ENCODE measurements around the gene BAIAP3. TPM values are rescaled to one million over a fixed set of nuclear protein-coding genes. Genes with fewer than 3 reads are reported as not detected.

Gene BAIAP3
- total and polyA plus RNA-seq, 2 of the 8 experiments (the other 6 are each of a cell fraction or from before 2014, with no cell fraction given) = 2.9 to 6.8 TPM

- H4K5ac ChIP-seq (ENCODE audit: insufficient read length, low read depth, low read length) = no peak overlapping the region
- no peak overlapping the region for H2BK12ac ChIP-seq (ENCODE audit: low read depth, low read length)
- no peak overlapping the region for H3K23ac ChIP-seq (ENCODE audit: insufficient read length)
- POLR2A ChIA-PET (ENCODE audit: partially characterized antibody) = interaction anchor here (1.3 to 2.2 kb wide), 3 partner anchors 15 to 83 kb away, joined by 3 to 8 read pairs (median 3); no protein-coding TSS in a partner anchor
- H2AFZ ChIP-seq (ENCODE audit: low read length) = no peak overlapping the region
- 89% methylated on average over 17 of the region's 17 CpGs; no CpG with 5 or more reads in 1 of the 2 experiments for WGBS, 2 experiments (ENCODE audit: extremely low coverage in 1 of 2, insufficient coverage in 1 of 2, insufficient read length in 1 of 2, insufficient replicate concordance in 2 of 2, low coverage in 1 of 2, low lambda C conversion rate in 2 of 2, missing lambda C conversion rate in 1 of 2)
- no peak overlapping the region for H2BK20ac ChIP-seq (ENCODE audit: low read length)
- H4K91ac ChIP-seq (replicated peaks; ENCODE audit: insufficient read length, low read length) = no peak overlapping the region
- peaks cover 0 to 35% of the 10 kb centered on the region in 2 experiments; a peak in 2 of 4 replicates for H3K79me2 ChIP-seq (ENCODE audit: control insufficient read depth in 1 of 2, insufficient read depth in 2 of 2, low read length in 2 of 2)
- H2BK15ac ChIP-seq (ENCODE audit: low read length) = no peak overlapping the region
- no peak overlapping the region for H3K27ac ChIP-seq (ENCODE audit: low read depth, low read length)
- H3K27me3 ChIP-seq (replicated peaks in 1 of 4; ENCODE audit: control insufficient read depth in 3 of 4, extremely low read depth in 1 of 4, insufficient read depth in 3 of 4, low read length in 3 of 4) = no peaks in the 10 kb centered on the region
- H3K23me2 ChIP-seq (ENCODE audit: low read depth, low read length) = peaks cover 14% of the 10 kb centered on the region
- no peak overlapping the region for H3K4ac ChIP-seq (replicated peaks; ENCODE audit: insufficient read length, low read depth, low read length)
- peaks cover 16% of the 10 kb centered on the region for H3K79me1 ChIP-seq (ENCODE audit: low read depth, low read length)
- H2BK5ac ChIP-seq (ENCODE audit: low read depth, low read length) = no peak overlapping the region
- H3K4me1 ChIP-seq (replicated peaks in 1 of 4; ENCODE audit: control insufficient read depth in 3 of 4, insufficient read depth in 4 of 4, low read length in 3 of 4) = peaks cover 0 to 7% (median 4%) of the 10 kb centered on the region in 4 experiments; a peak in 3 of 7 replicates
- no peak overlapping the region; a peak in 1 of 4 replicates for H3K4me2 ChIP-seq (ENCODE audit: insufficient read depth in 1 of 2, low read depth in 2 of 2, low read length in 2 of 2)
- H2BK120ac ChIP-seq (replicated peaks; ENCODE audit: low read depth, low read length) = no peak overlapping the region
- no peaks in the 10 kb centered on the region for H3K9me3 ChIP-seq (ENCODE audit: insufficient read depth in 2 of 2, low read depth in 1 of 2, low read length in 1 of 2)
- H3K9ac ChIP-seq (replicated peaks in 1 of 4; ENCODE audit: extremely low read depth in 1 of 4, low read depth in 3 of 4, low read length in 3 of 4) = no peak overlapping the region
- H3K4me3 ChIP-seq (ENCODE audit: extremely low read depth in 1 of 4, insufficient read depth in 2 of 4, low read depth in 3 of 4, low read length in 4 of 4) = no peak overlapping the region
- no peak overlapping the region for H4K8ac ChIP-seq (ENCODE audit: extremely low read depth, insufficient read depth, low read length)
- FAIRE-seq (no peak), DNase-seq (ENCODE audit: low read depth in 1 of 2, low spot score in 2 of 2) (no peak)
- no peak overlapping the region for H3K56ac ChIP-seq (replicated peaks; ENCODE audit: insufficient read length, low read depth, low read length)
- H2AK5ac ChIP-seq (ENCODE audit: low read depth, low read length) = no peak overlapping the region
- H3K36me3 ChIP-seq (ENCODE audit: control insufficient read depth in 2 of 4, insufficient read depth in 4 of 4, low read length in 3 of 4) = peaks cover 4 to 9% (median 5%) of the 10 kb centered on the region in 4 experiments; a peak in 4 of 8 replicates
- peaks cover 0 to 10% of the 10 kb centered on the region in 2 experiments for H4K20me1 ChIP-seq (replicated peaks in 1 of 2; ENCODE audit: control insufficient read depth in 1 of 2, insufficient read depth in 2 of 2, low read length in 2 of 2)
- H3K14ac ChIP-seq (ENCODE audit: insufficient read length) = no peak overlapping the region
- H3K18ac ChIP-seq (ENCODE audit: extremely low read depth, low read length) = no peak overlapping the region
- CTCF ChIA-PET (ENCODE audit: partially characterized antibody) = interaction anchor here (1.0 to 11.1 kb wide), 3 partner anchors 13 to 34 kb away, joined by 3 to 52 read pairs (median 43); partner anchors contain the start of gene BAIAP3
- no peak for TF ChIP-seq SP1 (IDR thresholded peaks at IDR 0.05; ENCODE audit: low read depth, low read length)
- no peak for TF ChIP-seq KDM4A (IDR thresholded peaks at IDR 0.05; ENCODE audit: low read depth, low read length, severe bottlenecking)
- TF ChIP-seq RXRA (IDR thresholded peaks at IDR 0.05; ENCODE audit: insufficient read depth, low read depth, low read length) = no peak
- no peak for TF ChIP-seq PHF8 (conservative IDR thresholded peaks at IDR 0.05; ENCODE audit: low read depth, low read length)
- TF ChIP-seq TCF12 (IDR thresholded peaks at IDR 0.05; ENCODE audit: low read depth, low read length) = no peak
- TF ChIP-seq, protein P1, sequence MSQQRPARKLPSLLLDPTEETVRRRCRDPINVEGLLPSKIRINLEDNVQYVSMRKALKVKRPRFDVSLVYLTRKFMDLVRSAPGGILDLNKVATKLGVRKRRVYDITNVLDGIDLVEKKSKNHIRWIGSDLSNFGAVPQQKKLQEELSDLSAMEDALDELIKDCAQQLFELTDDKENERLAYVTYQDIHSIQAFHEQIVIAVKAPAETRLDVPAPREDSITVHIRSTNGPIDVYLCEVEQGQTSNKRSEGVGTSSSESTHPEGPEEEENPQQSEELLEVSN (IDR thresholded peaks at IDR 0.05) = no peak
- TF ChIP-seq CHD1 (IDR thresholded peaks at IDR 0.05; ENCODE audit: low read depth, low read length) = no peak
- TF ChIP-seq TEAD4 (IDR thresholded peaks at IDR 0.05; ENCODE audit: low read depth, low read length) = no peak
- no peak for TF ChIP-seq USF2 (IDR thresholded peaks at IDR 0.05; ENCODE audit: low read length)
- no peak for TF ChIP-seq CTBP2 (IDR thresholded peaks at IDR 0.05; ENCODE audit: borderline replicate concordance, insufficient read depth, insufficient read length, low read length)
- no peak for TF ChIP-seq SP4 (IDR thresholded peaks at IDR 0.05; ENCODE audit: low read length)
- no peak for TF ChIP-seq POLR2AphosphoS5 (IDR thresholded peaks at IDR 0.05; ENCODE audit: low read depth, low read length)
These were observed 16.5 kb downstream of the BAIAP3 start for GRCh38 chr16:1349951-1350350.
